Vagina (tissue), 2 donors: Measurements from ENCODE around the gene EPAS1.

Experiments used
- CTCF ChIP-seq, 3 experiments: fragments of 450-650 bp in 2 of 3; fragments of 200-600 bp in 1 of 3; sonication (generic) in 1 of 3; IDR thresholded peaks; one replicate each; pipeline ENCODE4 v1.5.1; 2017 to 2019; ENCODE audit warnings: antibody characterized with exemption in 3 of 3, mild to moderate bottlenecking in 2 of 3, moderate library complexity in 2 of 3
- POLR2A ChIP-seq, 2 donors: fragments of 450-650 bp; IDR thresholded peaks; one replicate each; pipeline ENCODE4 v1.6.1; 2017; ENCODE audit warnings: antibody characterized with exemption in 2 of 2, mild to moderate bottlenecking in 2 of 2, moderate library complexity in 2 of 2

- no peak for TF ChIP-seq POLR2A (IDR thresholded peaks at IDR 0.05)
- TF ChIP-seq CTCF (IDR thresholded peaks at IDR 0.05): no peak
Observed at GRCh38 chr2:46350029-46350689, 53.0 kb downstream of the EPAS1 start.
